GM18499 (cell line): ENCODE measurements around the gene TOX2.

Experiments
- ATAC-seq: cut with Tn5 transposase; IDR thresholded peaks from one replicate; pipeline ENCODE4 v1.9.1; 2021; ENCODE audit warnings: moderate number of reproducible peaks; ENCODE audit not compliant: insufficient read depth, unreplicated experiment

The TOX2 gene

DNA sequence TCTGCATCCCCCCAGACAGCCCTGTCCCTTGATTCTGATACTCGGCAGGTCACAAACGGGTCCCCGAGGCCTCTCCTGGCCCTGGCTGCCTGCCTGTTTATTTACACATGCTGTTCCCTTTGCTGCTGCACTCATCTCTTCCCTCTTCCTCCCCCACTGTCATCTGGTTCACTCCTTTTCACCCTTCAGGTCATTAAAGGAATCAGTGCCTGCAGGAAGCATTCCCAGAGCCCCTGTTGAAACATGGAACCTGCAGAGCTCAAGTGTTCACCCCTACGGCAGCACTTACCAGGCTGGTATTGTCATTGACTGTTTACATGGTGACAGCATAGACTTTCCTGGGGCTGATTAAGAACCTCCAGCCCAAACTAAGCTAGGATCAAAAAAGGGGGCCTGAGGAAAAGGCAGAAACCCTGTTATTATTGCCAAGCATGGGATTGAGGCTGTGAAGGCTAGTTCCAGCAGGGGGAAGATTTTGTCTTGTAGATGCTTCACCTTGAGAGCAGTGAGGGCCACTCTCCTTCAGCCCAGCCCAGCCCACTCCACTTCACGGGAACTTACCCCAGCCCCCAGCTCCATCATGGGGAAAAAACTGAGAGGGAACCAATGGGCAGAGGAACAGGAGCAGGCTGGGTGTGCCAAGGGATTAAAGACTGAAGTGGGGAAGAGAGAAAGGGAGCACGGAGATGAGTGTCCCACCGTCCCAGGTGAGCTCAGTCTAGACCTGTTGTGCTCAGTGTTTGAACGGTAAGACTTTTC is 199.1 kb downstream of the TOX2 start:
- no peak for ATAC-seq

DNA sequence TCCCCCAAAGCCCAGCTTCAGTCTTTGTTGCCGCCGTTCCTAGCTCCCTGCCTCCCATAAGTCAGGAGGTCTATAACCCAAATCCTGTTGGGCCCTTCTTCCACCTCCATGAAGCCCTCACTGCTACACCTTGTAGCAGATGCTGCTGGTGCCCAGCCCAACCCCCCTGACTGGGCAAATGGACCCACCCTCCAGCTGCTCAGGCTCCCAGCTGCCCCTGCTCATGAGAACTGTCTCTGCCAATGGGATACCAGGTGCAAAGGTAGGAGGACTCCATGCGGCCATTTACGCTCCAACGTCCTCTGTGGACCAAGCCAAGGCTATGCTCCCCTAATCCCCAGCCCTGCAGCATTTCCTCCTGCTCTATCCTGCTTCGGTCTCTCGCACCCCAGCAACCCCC is 200.5 kb downstream of the TOX2 start:
- ATAC-seq: no peak

DNA sequence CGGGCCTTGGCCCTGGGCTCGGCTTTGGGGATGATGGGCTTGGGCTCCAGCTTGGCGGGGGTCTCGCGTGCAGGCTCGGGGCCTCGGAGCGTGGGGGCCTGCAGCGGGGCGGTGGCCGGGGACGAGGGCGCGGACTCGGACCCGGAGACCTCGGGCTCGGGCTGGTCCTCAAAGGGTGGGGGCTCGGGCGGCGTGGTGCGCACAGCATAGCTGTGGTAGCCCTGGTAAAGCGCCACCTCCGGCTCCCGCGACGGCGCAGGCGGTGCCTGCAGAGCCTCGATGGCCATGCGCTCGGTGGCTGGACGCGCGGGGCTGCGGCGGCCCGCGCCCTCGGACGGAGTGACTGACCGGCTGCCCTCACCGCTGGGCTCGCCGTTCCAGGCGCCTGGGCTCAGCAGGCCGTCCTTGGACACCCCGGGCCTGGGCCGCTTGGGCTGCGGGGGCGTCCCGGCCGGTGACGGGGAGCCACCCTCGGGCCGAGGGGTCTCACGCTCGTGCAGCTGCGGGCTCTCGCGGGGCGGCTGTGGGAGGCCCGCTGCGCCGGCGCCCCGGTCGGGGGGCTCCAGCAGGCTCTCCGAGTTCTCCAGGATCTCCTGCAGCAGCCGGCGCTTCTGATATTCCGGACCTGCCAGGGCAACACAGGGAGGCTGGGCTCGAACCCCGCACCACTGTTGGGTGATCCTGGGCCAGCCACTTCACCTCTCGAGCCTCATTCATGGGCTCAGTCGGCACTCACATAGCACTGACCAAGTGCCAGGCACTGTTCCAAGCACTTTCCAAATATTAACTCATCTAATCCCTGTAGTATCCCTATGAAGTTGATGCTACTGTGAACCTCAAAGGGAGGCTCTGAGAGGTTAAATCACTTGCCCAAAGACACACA is 201.4 kb downstream of the TOX2 start:
- no peak for ATAC-seq

DNA sequence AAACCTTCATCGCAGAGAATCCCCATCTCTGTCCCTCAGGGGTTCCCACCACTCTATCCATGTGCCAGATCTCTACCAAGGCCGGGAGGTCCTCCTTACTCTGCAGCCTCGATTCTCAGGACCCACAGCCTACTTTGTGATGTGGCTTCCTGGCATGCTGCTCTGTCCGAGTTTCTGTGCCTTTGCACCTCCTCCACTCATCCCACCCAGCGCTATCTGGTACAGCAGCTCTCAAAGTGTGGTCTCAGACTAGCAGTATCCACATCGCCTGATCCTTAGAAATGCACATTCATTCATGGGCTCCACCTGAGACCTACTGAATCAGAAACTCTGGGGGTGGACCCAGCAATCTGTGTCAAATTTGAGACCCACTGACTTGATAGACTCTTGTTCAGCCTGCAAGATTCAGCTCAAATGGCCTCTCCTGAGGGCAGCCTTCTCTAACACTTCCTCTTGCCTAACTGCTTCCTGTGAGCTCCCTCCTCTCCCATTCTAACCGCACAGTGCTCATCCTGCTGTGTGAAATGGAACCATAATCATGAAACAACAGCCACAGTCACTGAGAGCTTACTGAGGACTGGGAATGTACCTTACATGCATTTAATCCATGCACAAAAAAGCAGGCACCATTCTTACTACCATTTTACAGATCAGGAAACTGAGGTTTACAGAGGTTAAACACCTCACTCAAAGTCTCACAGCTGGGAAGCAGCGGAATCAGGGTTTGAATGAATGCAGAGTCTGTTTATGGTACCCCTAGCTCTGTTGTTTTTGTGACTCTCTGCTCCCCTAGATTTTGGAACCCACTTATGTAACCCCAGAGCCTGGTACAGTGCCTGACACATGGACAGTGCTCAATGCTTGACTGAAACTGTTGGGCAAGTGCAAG is 202.9 kb downstream of the TOX2 start:
- no peak for ATAC-seq

DNA sequence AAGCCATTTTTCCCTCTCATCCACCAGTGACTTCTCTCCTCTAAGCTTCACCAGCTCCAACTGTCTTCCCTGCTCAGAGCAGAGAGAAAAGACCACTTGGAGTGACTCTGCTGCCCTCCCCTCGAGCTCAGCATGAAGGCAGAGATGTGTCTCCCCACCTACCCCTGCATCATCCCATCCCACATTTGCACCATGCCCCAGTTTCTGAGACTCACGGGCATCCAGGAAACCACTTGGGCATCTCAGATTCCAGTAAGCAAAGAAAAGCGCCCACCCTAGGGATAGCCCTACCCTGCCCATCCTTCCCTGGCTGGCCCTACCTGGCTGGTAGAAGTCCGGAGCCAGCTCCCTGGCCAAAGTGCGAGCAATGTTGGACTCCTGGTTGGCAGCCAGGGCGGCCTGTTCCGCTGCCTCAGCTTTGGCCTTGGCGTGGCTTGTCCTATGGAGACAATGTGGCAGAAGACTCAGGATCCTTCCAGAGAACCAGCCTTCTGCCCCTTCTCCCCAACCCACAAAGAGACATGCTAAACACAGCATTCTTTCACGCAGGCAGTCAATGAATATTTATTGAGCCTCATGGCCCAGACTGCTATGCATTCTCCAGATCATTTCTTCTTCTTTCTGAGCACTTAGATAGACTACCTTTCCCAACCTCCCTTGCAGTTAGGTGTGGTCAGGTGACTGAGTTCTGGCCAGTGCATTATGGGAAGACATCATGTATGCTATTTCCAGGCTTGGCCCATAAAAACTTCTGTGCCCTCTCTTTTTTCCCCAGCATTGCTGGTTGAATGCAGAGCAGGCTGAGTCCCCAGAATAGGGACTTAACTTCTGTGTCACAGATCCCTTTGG is 203.8 kb downstream of the TOX2 start:
- ATAC-seq: no peak
